Measurements from ENCODE around the gene TMEM213. TPM values are rescaled to one million over a fixed set of nuclear protein-coding genes. Genes with fewer than 3 reads are reported as not detected.

Gene TMEM213
- total RNA-seq, 1 experiment from 2014 or later: not detected

GRCh38 chr7:138773817-138774216, 24.0 kb upstream of the TMEM213 start:
- no peaks in the 10 kb centered on the region for H3K4me1 ChIP-seq (ENCODE audit: control insufficient read depth, insufficient read depth, low read length)
- H3K27me3 ChIP-seq (ENCODE audit: control insufficient read depth, insufficient read depth, low read length): no peaks in the 10 kb centered on the region
- BruUV-seq (replicated peaks): no TSS peak
- DNase-seq (ENCODE audit: low read depth, low spot score) (no peak), ATAC-seq (no peak)
- no peaks in the 10 kb centered on the region for H3K36me3 ChIP-seq (ENCODE audit: control insufficient read depth, insufficient read depth, low read length)
- POLR2A ChIA-PET: no interaction called here
- no peak overlapping the region for H3K27ac ChIP-seq (ENCODE audit: low read length)
- H3K4me3 ChIP-seq (ENCODE audit: low read depth in 2 of 2, low read length in 2 of 2): no peak overlapping the region
- CTCF ChIA-PET: no interaction called here
- intact Hi-C loops (cut with micrococcal nuclease; ENCODE audit: unreplicated experiment) (no loop called here), in situ Hi-C loops (cut with HindIII; ENCODE audit: low pct_unique_long_range_greater_than_20kb, low sequenced_read_pairs) (no loop called here)
- TF ChIP-seq TCF7L2 (IDR thresholded peaks at IDR 0.05; ENCODE audit: low read depth, low read length) (no peak), POLR2AphosphoS5 (IDR thresholded peaks at IDR 0.05; ENCODE audit: low read depth, low read length) (no peak)
- TF ChIP-seq, protein P1, sequence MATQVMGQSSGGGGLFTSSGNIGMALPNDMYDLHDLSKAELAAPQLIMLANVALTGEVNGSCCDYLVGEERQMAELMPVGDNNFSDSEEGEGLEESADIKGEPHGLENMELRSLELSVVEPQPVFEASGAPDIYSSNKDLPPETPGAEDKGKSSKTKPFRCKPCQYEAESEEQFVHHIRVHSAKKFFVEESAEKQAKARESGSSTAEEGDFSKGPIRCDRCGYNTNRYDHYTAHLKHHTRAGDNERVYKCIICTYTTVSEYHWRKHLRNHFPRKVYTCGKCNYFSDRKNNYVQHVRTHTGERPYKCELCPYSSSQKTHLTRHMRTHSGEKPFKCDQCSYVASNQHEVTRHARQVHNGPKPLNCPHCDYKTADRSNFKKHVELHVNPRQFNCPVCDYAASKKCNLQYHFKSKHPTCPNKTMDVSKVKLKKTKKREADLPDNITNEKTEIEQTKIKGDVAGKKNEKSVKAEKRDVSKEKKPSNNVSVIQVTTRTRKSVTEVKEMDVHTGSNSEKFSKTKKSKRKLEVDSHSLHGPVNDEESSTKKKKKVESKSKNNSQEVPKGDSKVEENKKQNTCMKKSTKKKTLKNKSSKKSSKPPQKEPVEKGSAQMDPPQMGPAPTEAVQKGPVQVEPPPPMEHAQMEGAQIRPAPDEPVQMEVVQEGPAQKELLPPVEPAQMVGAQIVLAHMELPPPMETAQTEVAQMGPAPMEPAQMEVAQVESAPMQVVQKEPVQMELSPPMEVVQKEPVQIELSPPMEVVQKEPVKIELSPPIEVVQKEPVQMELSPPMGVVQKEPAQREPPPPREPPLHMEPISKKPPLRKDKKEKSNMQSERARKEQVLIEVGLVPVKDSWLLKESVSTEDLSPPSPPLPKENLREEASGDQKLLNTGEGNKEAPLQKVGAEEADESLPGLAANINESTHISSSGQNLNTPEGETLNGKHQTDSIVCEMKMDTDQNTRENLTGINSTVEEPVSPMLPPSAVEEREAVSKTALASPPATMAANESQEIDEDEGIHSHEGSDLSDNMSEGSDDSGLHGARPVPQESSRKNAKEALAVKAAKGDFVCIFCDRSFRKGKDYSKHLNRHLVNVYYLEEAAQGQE (IDR thresholded peaks at IDR 0.05; ENCODE audit: insufficient read depth in 1 of 2, low read depth in 2 of 2, low read length in 1 of 2): no peak
- H3K9me3 ChIP-seq (ENCODE audit: control insufficient read depth, insufficient read depth, low read depth, low read length): no peaks in the 10 kb centered on the region

- no peak for TF ChIP-seq POLR2AphosphoS5 (IDR thresholded peaks at IDR 0.05; ENCODE audit: low read depth, low read length)
- TF ChIP-seq, protein P2, sequence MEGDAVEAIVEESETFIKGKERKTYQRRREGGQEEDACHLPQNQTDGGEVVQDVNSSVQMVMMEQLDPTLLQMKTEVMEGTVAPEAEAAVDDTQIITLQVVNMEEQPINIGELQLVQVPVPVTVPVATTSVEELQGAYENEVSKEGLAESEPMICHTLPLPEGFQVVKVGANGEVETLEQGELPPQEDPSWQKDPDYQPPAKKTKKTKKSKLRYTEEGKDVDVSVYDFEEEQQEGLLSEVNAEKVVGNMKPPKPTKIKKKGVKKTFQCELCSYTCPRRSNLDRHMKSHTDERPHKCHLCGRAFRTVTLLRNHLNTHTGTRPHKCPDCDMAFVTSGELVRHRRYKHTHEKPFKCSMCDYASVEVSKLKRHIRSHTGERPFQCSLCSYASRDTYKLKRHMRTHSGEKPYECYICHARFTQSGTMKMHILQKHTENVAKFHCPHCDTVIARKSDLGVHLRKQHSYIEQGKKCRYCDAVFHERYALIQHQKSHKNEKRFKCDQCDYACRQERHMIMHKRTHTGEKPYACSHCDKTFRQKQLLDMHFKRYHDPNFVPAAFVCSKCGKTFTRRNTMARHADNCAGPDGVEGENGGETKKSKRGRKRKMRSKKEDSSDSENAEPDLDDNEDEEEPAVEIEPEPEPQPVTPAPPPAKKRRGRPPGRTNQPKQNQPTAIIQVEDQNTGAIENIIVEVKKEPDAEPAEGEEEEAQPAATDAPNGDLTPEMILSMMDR (IDR thresholded peaks at IDR 0.05): no peak
- TF ChIP-seq SIN3A (IDR thresholded peaks at IDR 0.05; ENCODE audit: borderline replicate concordance, insufficient read depth, low read depth, low read length): no peak
- Histone ChIP-seq H3K27ac (ENCODE audit: low read length) (no peak overlapping the region), H3K4me3 (ENCODE audit: low read depth in 2 of 2, low read length in 2 of 2) (no peak overlapping the region), H3K36me3 (ENCODE audit: control insufficient read depth, insufficient read depth, low read length) (no peaks in the 10 kb centered on the region), H3K27me3 (ENCODE audit: control insufficient read depth, insufficient read depth, low read length) (no peaks in the 10 kb centered on the region), H3K9me3 (ENCODE audit: control insufficient read depth, insufficient read depth, low read depth, low read length) (no peaks in the 10 kb centered on the region), H3K4me1 (ENCODE audit: control insufficient read depth, insufficient read depth, low read length) (no peaks in the 10 kb centered on the region)
- ChIA-PET CTCF (no interaction called here), POLR2A (no interaction called here)
- ATAC-seq: no peak; the same call in 1 of the 2 replicates
- in situ Hi-C loops (cut with HindIII; ENCODE audit: low pct_unique_long_range_greater_than_20kb, low sequenced_read_pairs): no loop called here
- intact Hi-C loops (cut with micrococcal nuclease; ENCODE audit: unreplicated experiment): no loop called here
- no TSS peak for BruUV-seq (replicated peaks)
- no peak for DNase-seq (ENCODE audit: low read depth, low spot score)
Measured at GRCh38 chr7:138776166-138776833, 21.5 kb upstream of the TMEM213 start.

DNA sequence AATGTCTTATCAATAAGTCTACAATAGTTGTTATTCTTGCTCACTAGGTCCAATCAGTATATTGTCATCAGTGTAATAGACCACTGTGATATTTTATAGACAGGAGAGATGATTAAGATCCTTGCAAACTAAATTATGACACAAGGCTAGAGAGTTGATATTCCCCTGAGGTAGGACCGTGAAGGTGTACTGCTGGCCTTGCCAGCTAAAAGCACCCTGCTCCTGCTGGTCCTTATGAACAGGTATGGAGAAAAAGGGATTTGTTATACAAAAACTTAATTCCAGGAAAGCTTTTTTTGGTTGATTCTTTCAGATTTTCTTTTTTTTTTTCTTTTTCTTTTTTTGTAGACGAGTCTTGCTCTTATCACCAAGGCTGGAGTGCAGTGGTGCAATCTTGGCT, 16.8 kb upstream of the TMEM213 start:
- BruUV-seq (replicated peaks): no TSS peak
- DNase-seq (ENCODE audit: low read depth, low spot score) (no peak), ATAC-seq (no peak)
- TF ChIP-seq POLR2AphosphoS5 (IDR thresholded peaks at IDR 0.05; ENCODE audit: low read depth, low read length) (no peak), SIN3A (IDR thresholded peaks at IDR 0.05; ENCODE audit: borderline replicate concordance, insufficient read depth, low read depth, low read length) (no peak), TCF7L2 (IDR thresholded peaks at IDR 0.05; ENCODE audit: low read depth, low read length) (no peak)
- TF ChIP-seq, protein P1 (IDR thresholded peaks at IDR 0.05; ENCODE audit: insufficient read depth in 1 of 2, low read depth in 2 of 2, low read length in 1 of 2): no peak
- TF ChIP-seq, protein P2 (IDR thresholded peaks at IDR 0.05): no peak
- intact Hi-C loops (cut with micrococcal nuclease; ENCODE audit: unreplicated experiment) (no loop called here), in situ Hi-C loops (cut with HindIII; ENCODE audit: low pct_unique_long_range_greater_than_20kb, low sequenced_read_pairs) (no loop called here)
- no peak overlapping the region for H3K4me3 ChIP-seq (ENCODE audit: low read depth in 2 of 2, low read length in 2 of 2)
- H3K27ac ChIP-seq (ENCODE audit: low read length): no peak overlapping the region
- POLR2A ChIA-PET: no interaction called here
- no peaks in the 10 kb centered on the region for H3K27me3 ChIP-seq (ENCODE audit: control insufficient read depth, insufficient read depth, low read length)
- CTCF ChIA-PET: no interaction called here
- no peaks in the 10 kb centered on the region for H3K36me3 ChIP-seq (ENCODE audit: control insufficient read depth, insufficient read depth, low read length)
- no peaks in the 10 kb centered on the region for H3K9me3 ChIP-seq (ENCODE audit: control insufficient read depth, insufficient read depth, low read depth, low read length)
- H3K4me1 ChIP-seq (ENCODE audit: control insufficient read depth, insufficient read depth, low read length): no peaks in the 10 kb centered on the region
